ENCODE results near the gene KRT13. TPM values are rescaled to one million over a fixed set of nuclear protein-coding genes. Genes with fewer than 3 reads are reported as not detected.

The KRT13 gene
- polyA plus RNA-seq, 1 donor from 2014 or later: not detected

DNA sequence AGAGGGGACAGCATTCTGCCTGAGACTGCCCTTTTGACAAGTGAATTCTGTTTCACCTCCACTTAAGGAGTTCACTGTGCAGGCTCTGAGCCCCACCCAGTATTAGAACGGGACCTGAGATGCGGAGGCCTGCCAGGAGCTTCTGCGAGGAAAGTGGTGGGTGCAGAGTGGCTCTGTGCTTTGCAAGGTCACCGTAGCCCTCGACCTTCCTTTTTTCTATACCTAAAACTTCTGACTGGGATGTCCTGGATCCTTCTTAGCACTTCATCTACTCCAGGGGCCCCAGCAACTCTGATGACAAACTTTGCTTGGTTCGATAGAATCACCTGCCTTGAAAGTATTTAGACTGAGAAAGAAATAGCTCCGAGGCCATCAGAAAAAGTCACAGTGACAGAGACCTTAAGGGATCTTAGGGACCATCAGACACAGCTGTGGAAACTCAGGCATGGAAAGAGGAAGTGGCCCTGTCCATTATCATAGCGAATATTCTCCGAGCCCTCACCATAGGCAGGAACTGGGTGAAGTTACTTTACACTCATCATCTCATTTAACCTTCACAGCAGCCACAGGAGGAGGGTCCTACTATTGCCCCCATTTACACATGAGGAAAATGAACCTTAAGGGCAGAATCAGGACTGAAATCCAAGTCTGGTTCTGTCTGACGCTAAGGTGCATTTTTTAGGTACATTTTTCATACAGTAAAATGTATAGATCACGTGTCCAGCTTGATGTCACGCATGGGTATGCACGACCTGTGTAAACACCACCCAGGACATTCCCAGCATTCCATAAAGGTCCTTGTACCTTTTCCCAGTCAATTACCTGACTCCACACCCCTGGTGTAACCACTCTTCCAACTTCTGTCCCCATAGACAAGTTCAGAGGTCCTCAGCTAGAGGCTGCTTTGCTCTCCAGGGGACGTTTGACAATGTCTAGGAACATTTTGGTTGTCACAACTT lies 676 bp upstream of the KRT13 start:
- Histone ChIP-seq H3K4me3 (ENCODE audit: low read length) (no peak overlapping the region), H3K79me2 (replicated peaks; ENCODE audit: insufficient read depth, low read length) (no peaks in the 10 kb centered on the region), H3K4me2 (ENCODE audit: low read length) (no peak overlapping the region), H2AFZ (ENCODE audit: low read depth, low read length) (no peak overlapping the region), H4K20me1 (ENCODE audit: insufficient read depth) (no peaks in the 10 kb centered on the region), H3K27ac (ENCODE audit: low read length) (no peak overlapping the region), H3K36me3 (ENCODE audit: insufficient read depth, low read length) (no peaks in the 10 kb centered on the region), H3K9me3 (ENCODE audit: low read length) (no peaks in the 10 kb centered on the region), H3F3A (ENCODE audit: insufficient read depth, low read length, poor library complexity, severe bottlenecking) (no peaks in the 10 kb centered on the region), H3K27me3 (ENCODE audit: insufficient read depth, low read depth, low read length) (no peaks in the 10 kb centered on the region), H3K9ac (ENCODE audit: low read length) (no peak overlapping the region), H3K9me2 (ENCODE audit: insufficient read depth, low read length) (no peaks in the 10 kb centered on the region)
- TF ChIP-seq, protein P1, sequence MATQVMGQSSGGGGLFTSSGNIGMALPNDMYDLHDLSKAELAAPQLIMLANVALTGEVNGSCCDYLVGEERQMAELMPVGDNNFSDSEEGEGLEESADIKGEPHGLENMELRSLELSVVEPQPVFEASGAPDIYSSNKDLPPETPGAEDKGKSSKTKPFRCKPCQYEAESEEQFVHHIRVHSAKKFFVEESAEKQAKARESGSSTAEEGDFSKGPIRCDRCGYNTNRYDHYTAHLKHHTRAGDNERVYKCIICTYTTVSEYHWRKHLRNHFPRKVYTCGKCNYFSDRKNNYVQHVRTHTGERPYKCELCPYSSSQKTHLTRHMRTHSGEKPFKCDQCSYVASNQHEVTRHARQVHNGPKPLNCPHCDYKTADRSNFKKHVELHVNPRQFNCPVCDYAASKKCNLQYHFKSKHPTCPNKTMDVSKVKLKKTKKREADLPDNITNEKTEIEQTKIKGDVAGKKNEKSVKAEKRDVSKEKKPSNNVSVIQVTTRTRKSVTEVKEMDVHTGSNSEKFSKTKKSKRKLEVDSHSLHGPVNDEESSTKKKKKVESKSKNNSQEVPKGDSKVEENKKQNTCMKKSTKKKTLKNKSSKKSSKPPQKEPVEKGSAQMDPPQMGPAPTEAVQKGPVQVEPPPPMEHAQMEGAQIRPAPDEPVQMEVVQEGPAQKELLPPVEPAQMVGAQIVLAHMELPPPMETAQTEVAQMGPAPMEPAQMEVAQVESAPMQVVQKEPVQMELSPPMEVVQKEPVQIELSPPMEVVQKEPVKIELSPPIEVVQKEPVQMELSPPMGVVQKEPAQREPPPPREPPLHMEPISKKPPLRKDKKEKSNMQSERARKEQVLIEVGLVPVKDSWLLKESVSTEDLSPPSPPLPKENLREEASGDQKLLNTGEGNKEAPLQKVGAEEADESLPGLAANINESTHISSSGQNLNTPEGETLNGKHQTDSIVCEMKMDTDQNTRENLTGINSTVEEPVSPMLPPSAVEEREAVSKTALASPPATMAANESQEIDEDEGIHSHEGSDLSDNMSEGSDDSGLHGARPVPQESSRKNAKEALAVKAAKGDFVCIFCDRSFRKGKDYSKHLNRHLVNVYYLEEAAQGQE (IDR thresholded peaks at IDR 0.05; ENCODE audit: borderline replicate concordance): no peak
- no peak for TF ChIP-seq RAD21 (conservative IDR thresholded peaks at IDR 0.05)
- no peak for TF ChIP-seq SMC3 (conservative IDR thresholded peaks at IDR 0.05; ENCODE audit: poor library complexity)
- no peak for TF ChIP-seq POLR2AphosphoS5 (IDR thresholded peaks at IDR 0.05)
- no peak for TF ChIP-seq TAF1 (IDR thresholded peaks at IDR 0.05; ENCODE audit: low read depth)
- TF ChIP-seq, protein P2, sequence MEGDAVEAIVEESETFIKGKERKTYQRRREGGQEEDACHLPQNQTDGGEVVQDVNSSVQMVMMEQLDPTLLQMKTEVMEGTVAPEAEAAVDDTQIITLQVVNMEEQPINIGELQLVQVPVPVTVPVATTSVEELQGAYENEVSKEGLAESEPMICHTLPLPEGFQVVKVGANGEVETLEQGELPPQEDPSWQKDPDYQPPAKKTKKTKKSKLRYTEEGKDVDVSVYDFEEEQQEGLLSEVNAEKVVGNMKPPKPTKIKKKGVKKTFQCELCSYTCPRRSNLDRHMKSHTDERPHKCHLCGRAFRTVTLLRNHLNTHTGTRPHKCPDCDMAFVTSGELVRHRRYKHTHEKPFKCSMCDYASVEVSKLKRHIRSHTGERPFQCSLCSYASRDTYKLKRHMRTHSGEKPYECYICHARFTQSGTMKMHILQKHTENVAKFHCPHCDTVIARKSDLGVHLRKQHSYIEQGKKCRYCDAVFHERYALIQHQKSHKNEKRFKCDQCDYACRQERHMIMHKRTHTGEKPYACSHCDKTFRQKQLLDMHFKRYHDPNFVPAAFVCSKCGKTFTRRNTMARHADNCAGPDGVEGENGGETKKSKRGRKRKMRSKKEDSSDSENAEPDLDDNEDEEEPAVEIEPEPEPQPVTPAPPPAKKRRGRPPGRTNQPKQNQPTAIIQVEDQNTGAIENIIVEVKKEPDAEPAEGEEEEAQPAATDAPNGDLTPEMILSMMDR (IDR thresholded peaks at IDR 0.05; ENCODE audit: poor library complexity, severe bottlenecking): no peak
- no peak for TF ChIP-seq MXI1 (conservative IDR thresholded peaks at IDR 0.05; ENCODE audit: poor library complexity, severe bottlenecking)
- TF ChIP-seq EP300 (conservative IDR thresholded peaks at IDR 0.05; ENCODE audit: poor library complexity, severe bottlenecking): no peak
- no peak for TF ChIP-seq EZH2 (IDR thresholded peaks at IDR 0.05; ENCODE audit: borderline replicate concordance, insufficient read depth, low read length, poor library complexity, severe bottlenecking)

DNA sequence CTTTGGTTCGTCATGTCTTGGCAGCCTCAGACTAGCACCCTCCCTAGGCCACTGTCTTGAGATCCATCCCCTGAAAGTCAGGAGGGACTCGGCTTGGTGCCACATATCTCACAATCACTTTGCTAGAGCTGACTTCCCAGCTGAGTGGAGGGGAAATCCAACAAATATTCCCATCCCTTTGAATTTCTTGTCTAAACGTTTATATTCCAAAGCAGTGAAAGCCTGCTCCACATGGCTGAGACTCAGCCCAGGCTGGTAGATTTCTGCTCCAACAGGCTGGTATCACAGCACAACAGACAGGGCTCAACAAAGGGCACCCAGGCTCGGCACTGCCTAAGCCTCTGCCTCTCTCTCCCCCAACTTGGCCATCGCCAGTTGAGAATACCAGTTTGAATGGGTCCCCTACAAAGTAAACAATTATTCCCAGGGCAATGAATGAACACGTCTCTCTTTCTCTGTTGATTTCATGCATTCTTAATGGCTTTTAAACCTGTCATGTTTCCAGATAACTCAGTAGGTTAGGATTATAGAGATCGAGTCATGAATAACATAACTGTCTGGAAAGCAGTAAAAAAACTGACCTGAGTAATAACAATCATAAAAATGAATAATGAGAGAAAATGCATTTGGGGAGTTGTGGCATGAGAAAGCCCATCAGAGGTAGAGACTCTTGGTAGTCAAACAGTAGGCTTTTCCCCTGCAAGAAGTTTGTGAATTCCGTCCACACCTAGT lies 1.0 kb downstream of the KRT13 start:
- H3K27ac ChIP-seq (ENCODE audit: low read length): no peak overlapping the region
- H3K9me2 ChIP-seq (ENCODE audit: insufficient read depth, low read length): no peaks in the 10 kb centered on the region
- H3K4me3 ChIP-seq (ENCODE audit: low read length): no peak overlapping the region
- no peaks in the 10 kb centered on the region for H3K27me3 ChIP-seq (ENCODE audit: insufficient read depth, low read depth, low read length)
- no peaks in the 10 kb centered on the region for H3K79me2 ChIP-seq (replicated peaks; ENCODE audit: insufficient read depth, low read length)
- H3F3A ChIP-seq (ENCODE audit: insufficient read depth, low read length, poor library complexity, severe bottlenecking): no peaks in the 10 kb centered on the region
- H3K9ac ChIP-seq (ENCODE audit: low read length): no peak overlapping the region
- H3K36me3 ChIP-seq (ENCODE audit: insufficient read depth, low read length): no peaks in the 10 kb centered on the region
- H4K20me1 ChIP-seq (ENCODE audit: insufficient read depth): no peaks in the 10 kb centered on the region
- H3K4me2 ChIP-seq (ENCODE audit: low read length): no peak overlapping the region
- H2AFZ ChIP-seq (ENCODE audit: low read depth, low read length): no peak overlapping the region
- H3K9me3 ChIP-seq (ENCODE audit: low read length): no peaks in the 10 kb centered on the region
- TF ChIP-seq RAD21 (conservative IDR thresholded peaks at IDR 0.05) (no peak), EP300 (conservative IDR thresholded peaks at IDR 0.05; ENCODE audit: poor library complexity, severe bottlenecking) (no peak), EZH2 (IDR thresholded peaks at IDR 0.05; ENCODE audit: borderline replicate concordance, insufficient read depth, low read length, poor library complexity, severe bottlenecking) (no peak), MXI1 (conservative IDR thresholded peaks at IDR 0.05; ENCODE audit: poor library complexity, severe bottlenecking) (no peak), TAF1 (IDR thresholded peaks at IDR 0.05; ENCODE audit: low read depth) (no peak), POLR2AphosphoS5 (IDR thresholded peaks at IDR 0.05) (no peak), SMC3 (conservative IDR thresholded peaks at IDR 0.05; ENCODE audit: poor library complexity) (no peak)
- TF ChIP-seq, protein P1 (IDR thresholded peaks at IDR 0.05; ENCODE audit: borderline replicate concordance): no peak
- TF ChIP-seq, protein P2 (IDR thresholded peaks at IDR 0.05; ENCODE audit: poor library complexity, severe bottlenecking): no peak

Measured in neural cell (in vitro differentiated cells).